ENCODE measurements around the gene IL20RB.
"Not testable (repeated sequence)": the region's sequence is repeated elsewhere in the genome, so short reads cannot be mapped to it uniquely, and the experiment has no call there.

IL20RB gene

GRCh38 chr3:136988651-136989050, 30.9 kb downstream of the IL20RB start:
- no peak for DNase-seq

DNA sequence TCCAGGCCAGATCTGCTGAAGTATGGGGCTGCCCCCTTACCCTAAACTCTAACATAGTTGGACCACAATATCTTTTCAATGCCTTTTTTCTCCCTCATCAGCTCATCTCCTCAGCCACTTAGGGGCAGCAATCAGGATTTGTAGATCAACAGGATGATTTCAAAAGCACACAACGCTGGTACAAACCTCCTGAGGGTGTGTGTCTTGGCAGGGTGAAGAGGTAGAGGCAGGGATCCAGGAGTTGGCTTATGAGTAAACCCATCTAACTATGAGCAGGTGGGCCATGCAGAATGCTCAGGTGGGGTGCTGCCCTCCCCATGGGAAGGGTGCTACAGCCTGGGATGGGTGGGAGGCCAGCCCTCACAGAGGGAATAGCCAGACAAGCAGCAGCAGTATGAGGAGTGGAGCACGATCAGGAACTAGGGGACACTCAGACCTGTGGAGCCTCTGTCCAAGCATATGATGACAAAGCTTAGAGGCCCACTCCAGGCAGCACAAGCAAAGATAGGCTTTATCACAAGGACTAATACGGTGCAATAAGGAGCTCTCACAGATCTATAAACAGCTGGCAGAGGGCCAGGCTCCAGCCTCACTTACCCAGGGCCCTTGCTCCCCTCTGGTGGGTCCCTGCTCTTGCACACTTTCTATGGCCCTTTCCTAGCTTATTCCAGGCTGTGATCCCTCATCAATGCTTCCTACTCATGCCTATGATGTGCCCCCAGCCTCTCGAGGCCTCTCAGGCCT, 32.2 kb downstream of the IL20RB start:
- DNase-seq, result no peak

DNA sequence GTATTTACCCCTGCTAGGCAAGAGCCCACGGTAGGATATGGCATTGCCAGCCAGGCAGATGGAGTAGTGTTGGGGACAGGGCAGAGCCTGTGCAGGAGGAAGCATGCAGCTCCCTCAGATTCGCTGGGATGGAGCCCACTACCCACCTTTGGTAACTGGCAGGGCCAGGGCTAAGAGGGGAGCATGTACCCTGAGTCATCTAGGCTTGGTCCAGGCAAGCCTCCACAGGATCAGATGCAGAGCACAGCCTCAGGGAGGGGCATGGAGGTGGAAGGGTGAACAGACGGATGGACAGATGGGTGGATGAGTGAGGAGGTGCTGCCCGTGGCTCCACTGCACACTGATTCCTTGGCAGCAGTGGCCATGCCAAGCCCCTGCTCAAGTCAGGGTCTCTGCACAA, 33.0 kb downstream of the IL20RB start:
- no peak for DNase-seq

- DNase-seq, result peak; percentile 10
These were observed 34.3 kb downstream of the IL20RB start for GRCh38 chr3:136992115-136992514.

GRCh38 chr3:136994772-136995516, 37.2 kb downstream of the IL20RB start:
- peak; percentile 81 for DNase-seq

- no peak for DNase-seq
These were observed 37.9 kb downstream of the IL20RB start for GRCh38 chr3:136995652-136996051.

GRCh38 chr3:137000039-137000438, 42.3 kb downstream of the IL20RB start:
- no peak for DNase-seq

- DNase-seq, result not testable (repeated sequence)
These were observed 49.6 kb downstream of the IL20RB start for GRCh38 chr3:137007376-137007775.

DNA sequence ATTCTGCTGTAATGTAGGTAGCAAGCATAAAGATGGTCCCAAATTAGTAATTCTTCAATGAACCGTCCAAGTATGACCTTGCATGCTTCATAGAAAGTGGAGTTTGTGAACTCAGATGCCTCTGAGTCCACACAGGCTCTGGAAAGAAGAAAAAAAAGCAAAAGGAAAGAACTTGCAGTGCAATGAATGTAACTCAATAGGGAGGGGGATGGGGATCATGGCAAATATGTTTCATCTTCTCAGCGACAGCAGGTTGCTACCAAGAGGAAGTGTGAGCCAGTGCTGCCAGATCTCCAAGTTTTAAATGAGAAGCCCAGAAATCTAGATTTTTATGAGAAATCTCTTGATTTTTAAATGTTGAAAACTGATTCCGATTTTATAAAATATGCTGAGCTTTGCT, 50.3 kb downstream of the IL20RB start:
- DNase-seq, result no peak

GRCh38 chr3:137008976-137009375, 51.2 kb downstream of the IL20RB start:
- no peak for DNase-seq

- no peak for DNase-seq
These were observed 52.4 kb downstream of the IL20RB start for GRCh38 chr3:137010137-137010536.

- no peak for DNase-seq
These were observed 53.4 kb downstream of the IL20RB start for GRCh38 chr3:137011153-137011552.

- DNase-seq, result peak; percentile 34
These were observed 54.3 kb downstream of the IL20RB start for GRCh38 chr3:137012097-137012501.

- peak; percentile 81 for DNase-seq
These were observed 56.3 kb downstream of the IL20RB start for GRCh38 chr3:137013951-137014688.

- DNase-seq, result not testable (repeated sequence)
These were observed 59.5 kb downstream of the IL20RB start for GRCh38 chr3:137017316-137017715.

DNA sequence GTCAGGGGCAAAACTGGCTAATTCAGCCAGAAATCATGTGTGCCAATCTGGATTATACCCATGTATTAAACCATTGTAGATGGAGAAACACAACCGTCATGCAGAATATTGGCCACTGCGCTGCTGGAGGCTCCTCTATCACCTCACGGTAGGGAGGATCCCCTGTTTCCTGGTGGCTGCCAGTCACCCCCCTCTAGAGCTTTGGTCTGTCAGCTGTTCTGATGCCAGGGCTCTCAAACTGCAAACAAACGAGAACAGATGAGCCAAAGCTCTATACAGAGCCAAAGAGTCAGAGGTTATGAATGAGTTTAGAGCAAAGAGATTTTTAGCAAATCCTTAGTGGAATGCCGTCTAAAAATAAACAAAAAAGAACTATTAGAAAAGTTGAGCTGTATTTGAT, 62.5 kb downstream of the IL20RB start:
- DNase-seq, result peak; percentile 56

GRCh38 chr3:137020888-137021287, 63.1 kb downstream of the IL20RB start:
- DNase-seq, result no peak

DNA sequence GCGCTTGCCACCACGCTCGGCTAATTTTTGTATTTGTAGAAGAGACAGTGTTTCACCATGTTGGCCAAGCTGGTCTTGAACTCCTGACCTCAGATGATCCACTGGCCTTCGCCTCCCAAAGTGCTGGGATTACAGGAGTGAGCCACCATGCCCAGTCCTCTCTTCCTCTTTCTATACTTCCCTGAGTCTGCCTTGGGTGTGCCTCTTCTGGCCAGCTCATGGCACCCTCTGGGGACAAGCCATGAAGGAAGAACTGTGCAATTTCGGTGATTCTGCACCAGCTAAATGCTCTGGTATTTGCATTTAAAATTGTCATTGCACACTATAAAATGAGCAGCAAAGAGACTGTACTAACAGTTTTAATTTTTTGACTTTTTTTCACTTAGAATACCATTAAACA, 66.6 kb downstream of the IL20RB start:
- DNase-seq, result no peak

DNA sequence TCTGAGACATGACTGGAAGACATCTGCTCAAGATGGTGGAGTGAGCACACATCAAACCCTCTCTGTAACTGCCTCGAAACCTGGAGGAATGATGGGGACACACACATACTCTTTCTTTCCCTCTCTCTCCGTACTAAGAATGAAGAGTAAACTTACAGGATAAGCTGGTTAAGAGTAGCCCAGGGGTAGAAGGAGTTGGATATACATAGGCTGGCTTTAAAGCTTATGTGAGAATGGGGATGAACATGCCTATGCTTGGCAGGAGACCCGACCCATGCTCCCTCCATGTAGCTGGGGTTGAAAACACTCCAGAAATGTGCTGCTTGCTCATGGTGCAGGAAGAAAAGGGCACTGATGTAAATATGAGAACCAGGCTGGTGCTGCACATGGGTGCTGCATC, 68.9 kb downstream of the IL20RB start:
- DNase-seq, result no peak

DNA sequence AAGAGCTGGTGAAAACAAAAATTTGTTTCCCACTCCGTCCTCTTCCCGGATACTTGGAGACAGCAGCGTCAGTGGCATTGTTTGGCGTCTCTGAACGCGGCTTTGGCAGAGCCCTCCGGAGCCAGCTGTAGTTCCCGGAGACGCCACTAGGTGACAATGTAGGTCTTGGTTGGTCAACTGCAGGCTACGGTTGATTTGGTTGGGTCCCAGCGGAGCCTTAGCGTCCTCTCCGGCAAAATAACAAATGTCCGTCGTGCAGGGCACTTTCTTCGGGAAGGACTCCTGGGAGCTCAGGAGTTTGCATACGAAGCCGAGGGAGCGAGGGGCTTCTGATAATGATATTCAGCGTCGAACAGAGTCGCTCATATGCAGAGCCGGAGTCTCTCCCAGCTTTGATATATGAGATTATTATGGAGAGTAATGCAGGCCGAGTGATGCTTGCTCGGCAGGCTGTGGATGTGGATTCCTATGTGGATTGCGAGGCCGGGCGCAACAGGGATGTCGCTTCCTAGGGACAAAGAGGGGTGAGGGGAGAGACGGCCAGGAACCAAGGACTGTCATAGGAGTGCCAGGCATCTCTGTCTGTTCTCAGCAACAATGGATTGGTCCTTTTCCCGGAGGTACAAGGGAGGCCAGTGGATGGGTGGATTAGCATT, 74.8 kb downstream of the IL20RB start:
- peak; percentile 78 for DNase-seq

- peak; percentile 27 for DNase-seq
These were observed 77.8 kb downstream of the IL20RB start for GRCh38 chr3:137035631-137036030.

- no peak for DNase-seq
These were observed 81.8 kb downstream of the IL20RB start for GRCh38 chr3:137039570-137039969.

- DNase-seq, result no peak
These were observed 83.5 kb downstream of the IL20RB start for GRCh38 chr3:137041251-137041650.
